Mammary microvascular endothelial cell (primary cell): ENCODE results near the gene FSCN2. TPM values are rescaled to one million over a fixed set of nuclear protein-coding genes. Genes with fewer than 3 reads are reported as not detected.

Source experiments
- total RNA-seq: library from RNA; depleted of rRNA; stranded (reverse); fragments of >200 nt; gene quantifications from 2 replicates; pipeline ENCODE4 v1.2.3, GENCODE V29; 2015

FSCN2 gene, protein sequence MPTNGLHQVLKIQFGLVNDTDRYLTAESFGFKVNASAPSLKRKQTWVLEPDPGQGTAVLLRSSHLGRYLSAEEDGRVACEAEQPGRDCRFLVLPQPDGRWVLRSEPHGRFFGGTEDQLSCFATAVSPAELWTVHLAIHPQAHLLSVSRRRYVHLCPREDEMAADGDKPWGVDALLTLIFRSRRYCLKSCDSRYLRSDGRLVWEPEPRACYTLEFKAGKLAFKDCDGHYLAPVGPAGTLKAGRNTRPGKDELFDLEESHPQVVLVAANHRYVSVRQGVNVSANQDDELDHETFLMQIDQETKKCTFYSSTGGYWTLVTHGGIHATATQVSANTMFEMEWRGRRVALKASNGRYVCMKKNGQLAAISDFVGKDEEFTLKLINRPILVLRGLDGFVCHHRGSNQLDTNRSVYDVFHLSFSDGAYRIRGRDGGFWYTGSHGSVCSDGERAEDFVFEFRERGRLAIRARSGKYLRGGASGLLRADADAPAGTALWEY
- 1.2 TPM in 1 of 2 replicates, not detected in the other for total RNA-seq

DNA sequence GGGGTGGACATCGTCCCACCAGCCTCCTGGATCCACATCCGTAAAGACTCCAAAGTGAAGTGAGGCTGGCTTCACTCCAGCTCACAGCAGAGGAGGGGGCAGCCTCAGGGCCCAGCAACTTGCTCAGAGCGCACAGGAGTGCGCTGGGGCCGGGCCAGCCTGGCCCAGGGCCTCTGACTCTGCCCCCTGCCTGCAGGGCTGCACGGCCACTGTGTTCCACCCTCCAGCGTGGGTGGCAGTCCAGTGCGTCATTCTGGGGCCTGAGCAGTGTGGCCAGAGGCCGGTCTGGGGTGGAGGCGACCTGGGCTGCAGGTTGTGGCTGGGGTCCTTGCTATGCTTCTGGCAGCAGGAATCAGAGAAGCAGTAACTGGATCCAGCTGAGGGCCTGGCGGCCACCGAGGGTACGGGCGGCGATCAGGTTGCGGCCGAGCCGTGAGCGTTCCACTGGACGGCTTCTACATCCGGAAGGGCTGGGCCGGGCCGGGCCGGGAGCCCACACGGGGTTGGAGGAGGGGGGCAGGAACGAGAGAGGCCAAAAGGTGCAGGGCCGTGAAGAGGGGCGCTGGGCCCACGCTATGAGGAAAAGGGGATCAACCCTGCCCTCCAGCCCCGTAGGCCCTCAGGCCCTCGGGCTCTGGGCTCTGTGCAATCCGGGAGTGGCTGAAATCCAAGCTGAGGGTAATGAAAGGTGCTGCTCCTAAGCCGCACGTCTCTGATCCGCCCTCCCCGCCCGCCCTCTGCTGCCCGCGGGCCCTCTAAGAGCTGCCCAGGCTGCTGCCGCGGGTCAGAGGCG, at the start of gene FSCN2:
FSCN2 (plus strand) TSS at position 787 of the 793 bp plus-strand sequence. CDS start 155 bp downstream, outside the sequence.

DNA sequence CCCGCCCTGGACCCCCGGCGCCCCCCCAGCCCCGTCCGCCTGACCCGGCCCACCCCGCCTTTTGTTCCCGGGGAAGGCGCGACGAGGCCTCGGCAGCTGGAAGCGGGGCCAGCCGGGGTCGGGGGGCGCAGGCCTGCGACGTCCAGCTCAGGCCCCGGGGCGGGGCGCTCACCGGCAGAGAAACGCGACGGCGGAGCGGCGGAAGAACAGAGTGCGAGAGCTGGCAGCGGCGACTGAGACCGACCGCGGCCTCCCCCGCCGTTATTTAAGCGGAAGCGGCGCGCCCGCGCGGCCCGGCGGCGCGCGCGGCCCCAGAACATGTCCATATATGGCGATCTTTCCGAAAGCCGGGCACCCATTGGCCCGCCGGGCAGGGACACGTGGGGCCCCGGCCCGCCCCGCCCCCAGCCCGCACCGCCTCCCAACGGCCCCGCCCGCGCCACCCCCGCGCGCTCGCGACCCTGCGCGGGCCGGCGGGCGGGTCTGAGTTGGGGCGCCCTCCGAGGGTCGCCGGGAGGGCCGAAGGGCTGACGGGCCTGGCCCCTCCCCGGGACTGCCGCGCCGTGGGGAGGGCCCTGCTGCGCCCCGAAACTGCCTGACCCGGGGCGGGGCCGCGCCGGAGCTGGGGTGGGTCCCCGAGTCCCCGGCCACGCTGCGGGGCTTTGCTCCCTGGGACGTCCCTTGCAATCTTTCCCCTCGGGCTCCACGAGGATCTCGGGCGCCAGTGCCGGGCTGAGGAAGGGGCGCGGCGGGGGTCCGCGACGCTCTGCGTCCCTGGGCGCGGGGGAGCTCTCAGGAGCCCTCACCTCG, 15.4 kb upstream of the FSCN2 start, which contains the start of gene ACTG1:
ACTG1 (minus strand) TSS at position 238 of the 810 bp plus-strand sequence. CDS start 445 bp downstream, outside the sequence.

DNA sequence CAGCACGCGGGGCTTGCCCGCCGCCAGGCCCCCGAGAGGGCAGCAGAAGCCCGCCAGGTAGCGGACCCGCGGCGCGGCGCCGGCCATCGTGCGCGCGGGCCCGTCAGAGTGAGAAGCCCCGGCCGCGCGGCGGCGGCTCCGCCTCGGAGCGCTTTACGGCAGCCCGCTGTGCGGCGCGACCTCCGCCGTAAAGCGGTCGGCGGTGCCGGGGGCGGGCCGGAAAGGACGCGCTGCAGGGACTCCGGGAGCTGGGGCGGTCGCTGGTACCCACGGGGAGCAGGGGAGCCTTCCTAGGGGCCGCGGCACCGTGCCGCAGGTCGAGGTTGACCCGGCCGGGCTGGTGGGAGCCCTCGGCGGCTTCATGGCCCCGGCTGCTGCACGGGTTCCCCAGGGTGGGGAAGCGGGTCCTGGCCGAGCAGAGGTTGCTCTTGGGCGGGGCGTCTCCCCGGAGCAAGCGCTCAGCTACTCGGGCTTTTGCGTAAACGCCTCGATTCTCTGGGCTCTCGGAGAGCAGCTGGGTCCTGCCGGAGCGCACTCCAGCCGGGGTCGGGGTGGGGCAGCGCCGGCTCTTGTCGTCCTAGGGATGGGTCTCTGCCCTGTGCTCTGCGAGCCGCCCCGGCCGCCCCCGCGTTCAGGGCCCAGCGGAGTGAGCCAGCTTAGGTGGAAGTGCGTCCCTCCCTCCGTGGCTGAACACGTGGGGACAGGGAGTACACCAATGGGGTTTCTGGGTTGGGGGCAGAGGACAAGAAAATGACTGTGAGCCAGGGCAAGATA, 24.3 kb downstream of the FSCN2 start, which contains the start of gene FAAP100:
FAAP100 (minus strand) TSS at position 110 of the 774 bp plus-strand sequence; CDS start at position 87, 23 bp downstream.

Other genes with a start within 250 kb of the FSCN2 start
- 80.6 and 91.1 TPM in 2 replicates for gene SLC38A10, start 233.1 kb upstream of the FSCN2 start, total RNA-seq
- 15.3 and 23.0 TPM in 2 replicates for gene BAHCC1, start 132.9 kb upstream of the FSCN2 start, total RNA-seq
- gene ACTG1, start 15.6 kb upstream of the FSCN2 start, total RNA-seq: 10,454 and 10,567 TPM in 2 replicates
- gene FAAP100, start 24.0 kb downstream of the FSCN2 start, total RNA-seq: 29.4 and 31.2 TPM in 2 replicates
- 79.1 and 89.9 TPM in 2 replicates for gene NPLOC4, start 108.7 kb downstream of the FSCN2 start, total RNA-seq
- gene TSPAN10, start 108.8 kb downstream of the FSCN2 start, total RNA-seq: 0.20 TPM in 1 of 2 replicates, not detected in the other
- 0.20 and 0.25 TPM in 2 replicates for gene PDE6G, start 128.2 kb downstream of the FSCN2 start, total RNA-seq
- 26.7 and 37.2 TPM in 2 replicates for gene OXLD1, start 138.2 kb downstream of the FSCN2 start, total RNA-seq
- 21.9 and 22.1 TPM in 2 replicates for gene CCDC137, start 138.4 kb downstream of the FSCN2 start, total RNA-seq
- 35.6 and 36.0 TPM in 2 replicates for gene ARL16, start 155.4 kb downstream of the FSCN2 start, total RNA-seq
- 124 and 135 TPM in 2 replicates for gene HGS, start 155.6 kb downstream of the FSCN2 start, total RNA-seq
- 145 and 156 TPM in 2 replicates for gene MRPL12, start 175.0 kb downstream of the FSCN2 start, total RNA-seq
- gene SLC25A10, start 183.9 kb downstream of the FSCN2 start, total RNA-seq: 27.1 and 32.0 TPM in 2 replicates